Amniotic stem cell (primary cell): Measurements from ENCODE around the gene TMPRSS11D.

ENCODE experiments used
- DNase-seq: peaks from one replicate; lab custom pipeline; 2025; lab: John Stamatoyannopoulos, UW

Gene TMPRSS11D

GRCh38 chr4:67883902-67884301 lies at the start of gene TMPRSS11D:
Gene TMPRSS11D (minus strand): TSS chr4:67884002. CDS start chr4:67883933, 69 bp downstream.
- DNase-seq: no peak

GRCh38 chr4:67933038-67933437 lies 49.2 kb upstream of the TMPRSS11D start:
- DNase-seq: no peak

GRCh38 chr4:67931256-67931655 lies 47.5 kb upstream of the TMPRSS11D start:
- no peak for DNase-seq

GRCh38 chr4:67929426-67929825 lies 45.6 kb upstream of the TMPRSS11D start:
- peak; percentile 15 for DNase-seq

- no peak for DNase-seq
These were observed 44.7 kb upstream of the TMPRSS11D start for GRCh38 chr4:67928546-67928945.

- DNase-seq: no peak
These were observed 43.4 kb upstream of the TMPRSS11D start for GRCh38 chr4:67927251-67927650.

GRCh38 chr4:67926485-67926884 lies 42.7 kb upstream of the TMPRSS11D start:
- no peak for DNase-seq

- no peak for DNase-seq
These were observed 38.9 kb upstream of the TMPRSS11D start for GRCh38 chr4:67922697-67923096.

GRCh38 chr4:67918428-67918827 lies 34.6 kb upstream of the TMPRSS11D start:
- DNase-seq: no peak

- DNase-seq: no peak
These were observed 31.7 kb upstream of the TMPRSS11D start for GRCh38 chr4:67915400-67915966.

- DNase-seq: no peak
These were observed 28.3 kb upstream of the TMPRSS11D start for GRCh38 chr4:67912080-67912479.

GRCh38 chr4:67911638-67912037 lies 27.8 kb upstream of the TMPRSS11D start:
- DNase-seq: no peak

- DNase-seq: no peak
These were observed 27.3 kb upstream of the TMPRSS11D start for GRCh38 chr4:67911141-67911540.

GRCh38 chr4:67910585-67910905 lies 26.7 kb upstream of the TMPRSS11D start:
- no peak for DNase-seq

- DNase-seq: no peak
These were observed 26.2 kb upstream of the TMPRSS11D start for GRCh38 chr4:67909905-67910584.

- DNase-seq: no peak
These were observed 23.8 kb upstream of the TMPRSS11D start for GRCh38 chr4:67907650-67908049.

- DNase-seq: no peak
These were observed 15.3 kb upstream of the TMPRSS11D start for GRCh38 chr4:67899096-67899495.

- no peak for DNase-seq
These were observed 13.9 kb upstream of the TMPRSS11D start for GRCh38 chr4:67897686-67898085.

GRCh38 chr4:67896421-67897065 lies 12.7 kb upstream of the TMPRSS11D start:
- DNase-seq: no peak

GRCh38 chr4:67894659-67895058 lies 10.9 kb upstream of the TMPRSS11D start:
- DNase-seq: no peak

GRCh38 chr4:67892905-67893304 lies 9.1 kb upstream of the TMPRSS11D start:
- no peak for DNase-seq

- DNase-seq: no peak
These were observed 8.5 kb upstream of the TMPRSS11D start for GRCh38 chr4:67892253-67892652.

GRCh38 chr4:67891645-67892044 lies 7.8 kb upstream of the TMPRSS11D start:
- DNase-seq: no peak

- no peak for DNase-seq
These were observed 2.5 kb upstream of the TMPRSS11D start for GRCh38 chr4:67886281-67886680.
